ENCODE data around the gene PAK6.

The PAK6 gene

DNA sequence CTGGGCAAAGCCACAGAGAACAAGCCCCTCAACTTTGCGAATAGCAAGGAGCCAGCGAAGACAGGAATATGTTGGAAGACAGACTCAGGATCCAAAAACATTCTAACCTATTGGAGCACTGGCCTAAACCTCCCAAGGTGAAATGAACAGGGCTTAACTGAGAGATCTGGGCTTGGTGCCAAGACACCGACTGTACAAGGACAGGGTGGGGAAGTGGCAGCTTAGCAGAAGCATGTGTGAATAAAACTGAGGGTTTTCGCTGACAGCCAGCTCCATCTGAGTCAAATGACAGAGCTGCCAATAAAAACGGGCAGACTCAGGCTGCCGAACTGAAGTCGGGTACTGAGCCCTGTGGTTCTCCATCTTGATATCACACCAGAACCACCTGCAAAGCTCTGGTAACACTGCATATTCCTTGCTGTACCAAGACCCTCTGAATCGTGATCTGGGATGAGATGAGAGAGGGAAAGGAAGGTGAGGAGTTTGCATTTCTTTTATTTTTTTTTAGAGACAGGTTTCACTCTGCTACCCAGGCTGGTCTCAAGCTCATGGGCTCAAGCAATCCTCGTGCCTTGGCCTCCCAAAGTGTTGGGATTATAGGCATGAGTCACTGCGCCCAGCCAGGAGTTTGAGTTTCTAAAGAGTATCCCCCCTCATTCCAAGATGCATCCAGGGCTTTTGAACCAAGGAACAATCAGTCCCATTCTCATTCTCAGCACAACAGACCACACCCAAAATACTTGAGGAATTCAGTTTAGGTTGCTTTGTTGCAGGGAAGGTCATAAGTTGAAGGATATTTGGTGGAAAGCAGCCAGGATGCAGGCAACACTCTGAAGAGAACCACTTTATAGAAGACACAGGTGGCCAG lies 74.9 kb downstream of the PAK6 start:
- peak; percentile 69 for DNase-seq

DNA sequence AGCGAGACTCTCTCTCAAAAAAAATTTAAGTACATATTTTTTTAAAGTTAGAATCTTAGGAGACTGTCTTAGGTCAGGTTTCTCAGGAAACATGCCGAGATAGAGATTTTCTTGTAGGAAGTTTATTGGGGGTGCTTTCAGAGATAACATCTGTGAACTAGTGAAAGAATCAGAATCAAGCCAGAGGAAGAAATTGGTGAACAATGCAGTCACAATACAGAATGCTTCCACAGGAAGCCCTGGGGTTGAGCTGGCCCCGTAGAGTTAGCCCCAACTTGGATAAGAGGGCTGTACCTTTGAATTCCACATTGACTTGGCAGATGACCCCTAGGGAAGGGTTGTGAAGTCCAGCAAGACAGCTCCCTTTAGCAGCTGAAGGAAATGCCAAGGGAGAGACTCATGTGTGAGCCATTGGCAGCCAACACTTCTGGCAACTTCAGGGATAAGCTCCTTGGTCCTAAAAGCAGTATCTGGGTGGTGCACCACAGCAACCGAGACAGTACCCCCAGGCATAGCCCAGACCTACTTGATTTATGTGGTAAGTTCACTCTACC lies 75.9 kb downstream of the PAK6 start:
- no peak for DNase-seq

- DNase-seq, result no peak
Measured at GRCh38 chr15:40316931-40317330, 78.1 kb downstream of the PAK6 start.

- no peak for DNase-seq
Measured at GRCh38 chr15:40317580-40317979, 78.7 kb downstream of the PAK6 start.

DNA sequence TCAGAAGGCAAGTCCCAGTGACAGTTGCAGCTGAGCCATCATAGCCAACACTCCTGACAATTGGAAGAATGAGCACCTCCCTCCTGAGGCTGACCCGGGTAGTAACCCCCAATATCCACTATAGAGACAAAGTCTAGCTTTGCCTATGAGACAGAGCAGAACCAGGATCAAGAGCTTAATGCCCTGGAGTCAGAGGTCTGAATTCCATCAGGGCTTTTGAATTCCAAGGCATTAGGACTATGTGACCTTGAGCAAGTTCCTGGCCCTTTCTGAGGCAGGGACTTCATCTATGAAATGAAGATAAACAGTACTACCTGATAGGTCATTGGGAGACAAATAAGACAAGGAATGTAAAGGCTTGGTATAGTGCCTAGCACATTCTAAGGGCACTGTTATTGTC lies 81.5 kb downstream of the PAK6 start:
- DNase-seq, result no peak

GRCh38 chr15:40320931-40321371 lies 82.1 kb downstream of the PAK6 start:
- DNase-seq, result peak; percentile 78

GRCh38 chr15:40322531-40323238 lies 83.8 kb downstream of the PAK6 start:
- DNase-seq, result no peak

- DNase-seq, result peak; percentile 94
Measured at GRCh38 chr15:40323239-40323952, 84.5 kb downstream of the PAK6 start, which contains the start of gene INAFM2. TSS of gene INAFM2 (plus strand) at chr15:40323692. CDS start at chr15:40324056, 364 bp downstream.

- DNase-seq, result no peak
Measured at GRCh38 chr15:40323953-40324937, 85.4 kb downstream of the PAK6 start.

DNA sequence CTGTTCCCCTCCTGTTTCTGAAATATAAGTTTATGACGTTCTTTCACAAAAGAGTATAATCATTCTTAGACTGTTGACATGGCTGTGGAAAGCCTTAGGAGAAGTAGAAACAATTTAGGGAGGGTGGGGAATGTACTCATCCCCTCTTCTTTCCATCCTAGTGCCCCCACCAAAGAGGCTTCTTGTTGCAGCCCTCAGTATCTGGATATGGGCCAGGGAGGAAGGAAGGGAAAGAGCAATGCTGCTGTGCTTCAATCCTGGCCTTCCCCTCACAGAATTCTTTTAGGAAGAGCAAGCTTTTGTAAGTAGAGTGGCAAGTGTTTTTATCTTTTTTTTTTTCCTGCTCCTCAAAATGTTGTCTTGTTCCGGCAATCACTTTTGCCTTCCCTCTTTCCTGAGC lies 86.3 kb downstream of the PAK6 start:
- no peak for DNase-seq

DNA sequence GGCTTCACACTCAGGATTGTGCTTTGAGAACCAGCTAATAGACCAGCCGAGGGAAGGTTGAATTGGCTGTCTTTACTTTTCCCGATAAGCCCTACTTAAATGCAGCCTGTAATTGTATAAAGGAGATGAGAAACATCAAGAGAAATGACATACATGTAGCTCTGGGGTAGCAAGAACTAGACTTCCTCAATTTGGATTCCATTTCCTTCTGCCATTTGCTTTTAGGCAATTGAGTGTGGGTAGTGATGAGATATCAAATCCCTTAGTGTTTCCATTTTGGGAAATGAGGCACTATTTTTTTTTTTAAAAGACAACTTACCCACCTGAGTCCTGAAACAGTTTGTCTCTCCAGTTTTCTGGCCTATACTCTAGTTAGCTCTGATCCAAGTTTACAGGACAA lies 86.8 kb downstream of the PAK6 start:
- DNase-seq, result no peak

Data from hematopoietic multipotent progenitor cell treated with erythropoietin and hydrocortisone succinate and interleukin-3 and kit ligand, for 8 days (in vitro differentiated cells).